Measurements from ENCODE around the gene NEDD4. TPM values are rescaled to one million over a fixed set of nuclear protein-coding genes. Genes with fewer than 3 reads are reported as not detected.
"Not testable (repeated sequence)": the region's sequence is repeated elsewhere in the genome, so short reads cannot be mapped to it uniquely, and the experiment has no call there.

Gene NEDD4
- total RNA-seq, 2 donors from 2014 or later, result 13.7 to 22.6 TPM

DNA sequence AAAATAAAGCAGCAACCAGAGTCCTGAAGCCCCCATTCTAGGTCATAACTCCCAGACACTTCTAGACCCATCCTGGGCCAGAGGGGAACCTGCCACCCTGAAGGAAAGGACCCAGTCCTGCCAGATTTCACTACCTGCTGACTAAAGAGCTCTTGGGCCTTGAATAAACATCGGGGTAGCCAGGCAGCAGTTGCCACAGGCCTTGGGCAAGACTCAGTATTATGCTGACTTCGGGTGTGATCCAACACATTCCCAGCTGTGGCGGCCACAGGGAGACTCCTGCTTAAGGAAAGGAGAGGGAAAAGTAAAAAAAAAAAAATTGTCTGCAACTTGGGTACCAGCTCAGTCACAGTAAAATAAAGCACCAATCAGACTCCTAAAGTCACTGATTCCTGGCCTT lies 23.8 kb downstream of the NEDD4 start:
- intact Hi-C loops (cut with DNase I), result no loop called here
- no peak for DNase-seq (ENCODE audit: low spot score)

DNA sequence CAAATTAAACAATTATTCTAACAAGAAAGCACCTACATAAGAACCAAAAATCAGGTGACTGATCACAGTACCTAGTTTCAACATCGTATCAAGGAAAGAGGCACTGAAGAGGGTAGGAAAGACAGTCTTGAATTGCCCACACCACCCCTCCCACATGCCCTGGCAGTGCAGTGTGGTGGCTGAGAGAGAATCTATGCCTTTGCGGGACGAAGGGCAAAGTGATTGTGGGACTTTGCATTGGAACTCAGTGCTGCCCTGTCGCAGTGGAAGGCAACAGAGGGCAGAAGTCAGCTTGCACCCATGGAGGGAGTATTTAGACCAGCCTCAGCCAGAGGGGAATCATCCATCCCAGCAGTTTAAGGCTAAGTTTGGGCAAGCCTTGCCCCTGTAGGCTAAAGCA lies 24.5 kb downstream of the NEDD4 start:
- intact Hi-C loops (cut with DNase I), result no loop called here
- no peak for DNase-seq (ENCODE audit: low spot score)

DNA sequence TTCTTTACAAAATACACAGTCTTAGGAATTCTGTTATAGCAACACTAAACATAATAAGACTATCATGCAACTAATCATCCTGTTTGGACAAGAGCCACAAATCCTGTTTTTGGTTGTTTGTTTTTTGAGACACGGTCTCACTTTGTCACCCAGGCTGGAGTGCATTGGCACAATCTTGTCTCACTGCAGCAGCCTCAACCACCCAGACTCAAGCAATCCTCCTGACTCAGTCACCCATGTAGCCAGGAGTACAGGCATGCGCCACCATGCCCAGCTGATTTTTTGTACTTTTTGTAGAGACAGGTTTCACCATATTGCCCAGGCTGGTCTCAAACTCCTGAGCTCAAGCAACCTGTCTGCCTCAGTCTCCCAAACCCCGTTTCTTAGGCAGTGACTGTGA lies 28.3 kb downstream of the NEDD4 start:
- no peak for DNase-seq (ENCODE audit: low spot score)
- intact Hi-C loops (cut with DNase I), result no loop called here

DNA sequence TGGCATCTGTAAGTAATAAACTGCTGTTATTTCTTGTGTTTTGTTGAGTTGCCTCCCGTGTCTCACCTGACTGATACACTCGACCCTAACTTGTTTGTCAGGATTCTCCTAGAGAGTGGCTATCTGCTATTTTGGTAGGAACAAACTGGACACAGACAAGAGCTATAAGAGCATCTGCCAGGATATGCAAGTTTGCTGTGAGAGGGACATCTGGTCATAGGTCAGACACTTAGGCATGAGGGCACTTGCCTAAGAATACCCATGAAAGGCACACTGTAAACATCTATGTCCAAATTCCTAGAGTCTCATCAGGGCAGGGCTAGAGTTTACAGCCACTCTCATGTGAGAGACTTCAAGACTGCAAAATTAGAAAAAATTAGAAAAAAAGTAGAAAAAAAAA lies 32.5 kb downstream of the NEDD4 start:
- DNase-seq (ENCODE audit: low spot score), result no peak
- intact Hi-C loops (cut with DNase I), result no loop called here

DNA sequence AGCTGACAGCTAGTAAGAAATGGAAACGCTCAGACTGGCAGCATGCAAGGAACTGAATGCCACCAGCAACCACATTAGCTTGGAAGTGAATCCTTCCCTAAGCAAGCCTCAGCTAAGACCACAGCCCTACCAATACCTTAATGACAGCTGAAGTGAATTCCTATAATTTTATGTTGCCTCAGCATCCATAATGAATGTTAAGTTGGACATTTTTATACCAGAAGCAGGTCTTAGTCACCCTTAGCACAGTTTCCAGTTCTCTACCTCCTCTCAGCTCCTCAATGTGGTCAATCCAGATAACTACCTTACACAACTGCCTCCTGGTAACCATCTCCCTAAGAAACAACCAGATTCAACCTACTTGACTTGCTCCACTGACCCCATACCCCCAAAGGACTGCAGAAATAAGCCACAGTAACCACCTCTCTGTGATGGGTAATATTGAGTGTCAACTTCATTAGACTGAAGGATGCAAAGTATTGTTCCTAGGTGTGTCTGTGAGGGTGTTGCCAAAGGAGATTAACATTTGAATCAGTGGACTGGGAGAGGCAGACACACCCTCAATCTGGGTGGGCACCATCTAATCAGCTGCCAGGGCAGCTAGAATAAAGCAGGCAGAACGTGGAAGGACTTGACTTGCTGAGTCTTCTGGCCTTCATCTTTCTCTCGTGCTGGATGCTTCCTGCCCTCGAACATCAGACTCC lies 33.5 kb downstream of the NEDD4 start:
- intact Hi-C loops (cut with DNase I), result no loop called here
- DNase-seq (ENCODE audit: low spot score), result no peak

DNA sequence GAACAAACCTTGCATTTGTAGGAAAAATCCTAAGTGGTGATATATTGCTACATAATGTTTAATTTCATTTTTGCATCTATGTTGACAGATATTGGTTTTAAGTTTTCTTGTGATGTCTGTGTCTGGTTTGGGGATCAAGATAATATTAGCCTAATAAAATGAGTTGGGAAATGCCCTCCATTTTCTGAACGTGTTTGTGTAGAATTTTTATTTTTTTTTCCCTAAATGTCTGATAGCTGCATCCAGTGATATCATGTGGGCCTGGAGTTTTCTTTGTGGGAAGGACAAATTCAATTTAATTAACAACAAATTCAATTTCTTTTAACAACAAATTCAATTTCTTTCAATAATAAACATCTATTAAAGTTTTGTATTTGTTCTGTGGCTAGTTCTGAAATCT lies 35.1 kb downstream of the NEDD4 start:
- no peak for DNase-seq (ENCODE audit: low spot score)
- intact Hi-C loops (cut with DNase I), result no loop called here

DNA sequence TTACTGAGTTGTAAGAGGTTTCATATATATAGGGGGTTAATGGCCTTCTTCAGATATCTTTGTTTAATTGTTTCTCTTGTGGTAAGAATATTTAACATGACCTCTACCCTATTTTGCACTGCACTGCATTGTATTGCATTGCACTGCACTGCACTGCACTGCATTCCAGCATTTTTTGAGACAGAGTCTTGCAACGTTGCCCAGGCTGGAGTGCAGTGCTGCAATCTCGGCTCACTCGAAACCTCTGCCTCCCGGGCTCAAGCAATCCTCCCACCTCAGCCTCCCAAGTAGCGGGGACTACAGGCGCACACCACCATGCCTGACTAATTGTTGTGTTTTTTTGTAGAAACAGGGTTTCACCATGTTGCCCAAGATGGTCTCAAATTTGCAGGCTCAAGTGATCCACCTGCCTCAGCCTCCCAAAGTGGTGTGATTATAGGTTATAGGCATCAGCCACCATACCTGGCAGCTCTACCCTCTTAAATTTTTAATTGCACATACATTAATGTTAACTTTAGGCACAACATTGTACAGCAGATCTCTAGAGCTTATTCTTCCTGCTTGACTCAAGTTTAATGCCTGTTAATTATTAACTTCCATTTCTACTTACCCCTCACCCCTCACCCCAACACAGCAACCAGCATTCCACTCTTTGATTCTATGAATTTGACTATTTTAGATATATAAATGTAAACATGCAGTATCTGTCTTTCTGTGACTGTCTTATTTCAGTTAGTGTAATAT lies 38.4 kb downstream of the NEDD4 start:
- no peak for DNase-seq (ENCODE audit: low spot score)
- intact Hi-C loops (cut with DNase I), result no loop called here

DNA sequence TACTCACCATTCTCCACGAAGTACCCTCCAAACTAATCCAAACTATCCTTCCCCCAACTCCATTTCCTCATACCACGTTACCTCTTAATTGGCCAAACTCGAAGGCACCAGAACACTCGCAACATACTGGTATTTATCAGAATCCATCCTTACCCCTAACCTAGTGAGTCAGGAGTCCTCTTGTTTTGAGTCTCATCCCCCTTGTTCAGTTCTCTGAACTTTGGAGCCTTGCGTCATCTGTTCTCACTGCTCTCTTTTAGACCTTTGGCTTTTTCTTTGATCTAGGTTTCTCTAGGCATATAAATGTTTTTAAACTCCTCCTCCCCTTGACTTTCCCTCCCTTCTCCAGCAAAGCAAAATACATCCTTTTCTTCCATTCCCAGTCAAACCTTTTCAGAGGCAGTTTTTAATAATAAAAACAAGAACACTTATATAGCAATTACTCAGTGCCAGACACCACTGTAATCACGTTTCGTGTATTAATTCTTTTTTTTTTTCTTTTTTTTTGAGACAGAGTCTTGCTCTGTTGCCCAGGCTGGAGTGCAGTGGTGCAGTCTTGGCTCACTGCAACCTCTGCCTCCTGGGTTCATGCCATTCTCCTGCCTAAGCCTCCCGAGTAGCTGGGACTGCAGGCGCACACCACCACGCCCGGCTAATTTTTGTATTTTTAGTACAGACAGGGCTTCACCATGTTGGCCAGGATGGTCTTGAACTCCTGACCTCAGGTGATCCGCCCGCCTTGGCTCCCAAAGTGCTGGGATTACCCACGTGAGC lies 40.7 kb downstream of the NEDD4 start:
- intact Hi-C loops (cut with DNase I); DNase-seq (ENCODE audit: low spot score): not testable (repeated sequence)

DNA sequence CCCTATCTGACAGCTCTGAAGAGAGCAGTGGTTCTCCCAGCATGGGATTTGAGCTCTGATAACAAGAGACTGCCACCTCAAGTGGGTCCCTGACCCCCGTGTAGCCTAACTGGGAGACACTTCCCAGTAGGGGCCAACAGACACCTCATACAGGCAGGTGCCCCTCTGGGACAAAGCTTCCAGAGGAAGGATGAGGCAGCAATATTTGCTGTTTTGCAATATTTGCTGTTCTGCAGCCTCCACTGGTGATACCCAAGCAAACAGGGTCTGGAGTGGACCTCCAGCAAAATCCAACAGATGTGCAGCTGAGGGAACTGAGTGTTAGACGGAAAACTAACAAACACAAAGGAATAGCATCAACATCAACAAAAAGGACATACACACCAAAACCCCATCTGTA lies 48.8 kb downstream of the NEDD4 start:
- DNase-seq (ENCODE audit: low spot score); intact Hi-C loops (cut with DNase I): not testable (repeated sequence)

DNA sequence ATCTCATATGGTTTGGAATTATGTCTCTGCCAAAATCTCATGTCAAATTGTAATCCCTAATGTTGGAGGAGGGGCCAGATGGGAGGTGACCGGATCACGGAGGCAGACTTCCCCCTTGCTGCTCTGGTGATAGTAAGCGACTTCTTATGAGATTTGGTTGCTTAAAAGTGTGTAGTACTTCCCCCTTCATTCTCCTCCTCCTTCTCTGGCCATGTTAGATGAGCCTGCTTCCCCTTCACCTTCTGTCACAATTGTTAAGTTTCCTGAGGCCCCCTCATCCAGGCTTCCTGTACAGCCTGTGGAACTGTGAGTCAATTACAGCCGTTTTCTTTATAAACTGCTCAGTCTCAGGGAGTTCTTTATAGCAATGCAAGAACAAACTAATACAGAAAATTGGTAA lies 51.1 kb downstream of the NEDD4 start:
- no peak for DNase-seq (ENCODE audit: low spot score)
- intact Hi-C loops (cut with DNase I), result no loop called here

DNA sequence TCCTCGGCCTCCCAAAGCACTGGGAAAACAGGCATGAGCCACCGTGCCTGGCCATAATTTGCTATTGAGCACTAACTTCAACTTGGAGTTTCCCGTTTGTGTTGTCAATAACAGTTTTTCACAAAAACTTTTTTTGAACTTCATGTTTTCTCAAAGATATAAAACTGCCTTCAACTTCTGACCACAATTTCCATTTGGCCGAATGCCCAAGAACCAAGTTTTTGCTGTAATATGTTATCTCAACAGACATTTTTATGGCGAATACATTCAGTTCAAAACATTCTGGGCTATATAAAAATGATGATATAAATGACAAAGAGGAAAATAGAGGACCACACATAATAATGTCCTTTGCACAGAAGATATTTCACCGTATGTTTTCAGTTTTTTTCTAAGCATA lies 56.4 kb downstream of the NEDD4 start:
- intact Hi-C loops (cut with DNase I), result no loop called here
- DNase-seq (ENCODE audit: low spot score), result no peak

DNA sequence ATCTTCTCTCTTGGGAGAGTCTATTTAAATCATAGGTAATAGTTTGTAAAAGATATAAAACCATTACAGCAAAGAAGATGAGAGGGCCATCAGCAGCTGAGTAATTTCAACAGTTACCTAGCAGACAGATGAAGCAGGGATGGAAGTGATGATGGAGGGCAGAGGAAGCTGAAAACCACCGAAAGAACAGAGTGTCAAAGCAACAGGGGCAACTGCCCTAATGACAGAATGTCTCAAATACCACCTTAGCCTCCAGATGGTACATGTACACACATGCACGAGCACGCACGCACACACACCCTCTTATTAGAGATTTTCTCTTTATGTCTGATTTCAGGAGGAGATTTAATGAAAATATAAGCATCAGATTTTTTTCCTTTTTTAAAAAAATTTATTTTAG lies 64.5 kb downstream of the NEDD4 start:
- intact Hi-C loops (cut with DNase I), result no loop called here
- DNase-seq (ENCODE audit: low spot score), result no peak

DNA sequence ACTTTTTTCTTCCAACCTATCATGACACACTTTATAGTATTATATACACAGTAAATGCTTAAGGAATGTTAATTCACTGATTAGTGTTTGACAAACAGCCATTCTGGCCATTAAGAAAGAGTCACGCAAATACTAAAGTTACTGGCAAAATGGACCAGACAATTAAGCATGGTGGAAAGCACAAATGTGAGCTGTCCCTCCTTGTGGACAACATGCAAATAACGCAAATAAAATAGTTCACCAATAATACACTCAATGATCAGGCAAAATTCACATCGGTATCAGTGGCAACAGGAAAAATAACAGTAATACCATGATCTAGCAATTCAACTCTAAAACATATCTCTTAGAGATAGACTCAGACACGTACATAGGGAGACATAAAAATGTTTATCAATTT lies 71.7 kb downstream of the NEDD4 start:
- intact Hi-C loops (cut with DNase I), result no loop called here
- no peak for DNase-seq (ENCODE audit: low spot score)

DNA sequence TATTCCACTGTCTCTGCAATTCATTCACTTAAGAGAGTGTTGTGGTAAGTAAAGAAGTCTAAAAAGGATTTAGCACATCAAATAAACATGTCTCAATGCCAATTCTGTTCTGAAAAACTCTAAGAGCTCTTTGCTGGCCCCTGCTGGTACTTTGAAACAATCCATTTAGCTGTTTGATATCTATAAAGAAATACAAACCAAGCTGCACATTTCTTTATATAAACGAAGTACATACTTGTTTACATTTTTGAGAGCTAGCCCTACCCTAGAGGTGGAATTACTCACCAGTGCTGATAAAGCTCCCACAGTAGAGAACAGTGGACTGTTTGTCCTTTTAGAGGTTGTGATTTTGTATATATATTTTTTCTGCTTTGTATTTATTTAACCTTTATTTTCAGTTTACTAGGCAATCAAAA lies 75.5 kb downstream of the NEDD4 start:
- DNase-seq (ENCODE audit: low spot score), result no peak
- intact Hi-C loops (cut with DNase I), result no loop called here

DNA sequence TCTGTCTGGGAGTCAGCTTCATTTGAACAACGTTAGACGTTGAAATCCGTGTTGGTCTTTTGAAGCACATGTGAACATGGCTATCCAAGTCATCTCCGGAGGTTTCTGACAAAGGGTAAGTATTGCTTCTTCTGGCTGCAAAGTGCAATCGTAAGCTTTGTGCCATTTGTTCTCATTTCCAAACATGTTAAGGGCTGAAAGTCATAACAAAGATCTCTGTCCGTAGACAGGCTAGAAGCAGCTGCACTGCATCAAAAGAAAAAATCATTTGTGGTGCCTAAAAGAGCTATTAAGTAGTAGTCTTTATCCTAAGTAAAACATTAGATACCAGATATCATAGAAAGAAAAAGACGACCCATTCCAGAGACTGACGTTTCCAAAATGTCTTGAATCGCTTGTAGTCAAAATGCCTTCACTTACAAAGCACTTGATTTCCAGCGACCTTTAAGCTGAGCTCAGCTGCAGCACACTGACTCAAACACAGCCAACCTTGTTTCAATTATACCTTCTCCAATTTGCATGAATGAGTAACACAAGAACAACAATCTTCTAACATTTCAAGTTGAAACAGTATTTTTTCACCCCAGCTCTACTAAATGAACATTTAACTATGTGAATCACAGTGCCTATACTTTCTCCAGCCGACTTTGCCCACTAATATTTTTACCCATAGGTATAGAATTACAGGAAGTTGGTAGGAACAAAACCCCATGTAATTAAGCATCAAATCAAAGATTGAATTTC lies 76.6 kb downstream of the NEDD4 start:
- no peak for DNase-seq (ENCODE audit: low spot score)
- intact Hi-C loops (cut with DNase I), result no loop called here

DNA sequence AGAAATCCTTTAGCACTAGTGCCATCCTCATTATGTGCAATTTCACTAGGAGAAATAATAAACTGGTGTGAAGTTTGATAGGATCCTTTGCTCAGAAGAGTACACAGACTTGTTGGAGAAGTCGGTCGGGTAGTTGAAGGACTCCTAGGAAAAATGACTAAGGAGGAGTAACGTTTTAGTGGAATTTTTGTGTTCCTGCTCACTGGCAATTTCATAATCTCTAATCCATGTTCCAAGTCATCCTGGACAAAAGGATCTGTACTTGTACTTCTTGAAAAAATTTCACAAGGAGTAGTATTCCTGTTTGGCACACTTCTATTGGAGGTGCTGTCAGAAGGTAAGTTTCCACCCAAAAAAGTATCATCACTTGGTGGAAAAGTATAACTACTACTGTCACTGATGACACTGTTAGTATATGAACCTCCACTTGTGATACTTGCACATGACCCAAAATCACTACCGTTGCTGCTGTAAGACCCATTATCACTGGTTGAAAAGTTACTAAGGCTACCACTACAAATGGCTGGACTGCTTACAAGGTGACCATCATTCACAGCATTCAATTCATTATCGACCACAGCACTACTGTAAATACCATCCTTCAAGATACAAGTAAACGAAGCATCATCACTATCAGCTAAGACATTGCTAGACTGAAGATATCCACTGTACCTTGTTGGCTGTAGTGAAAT lies 77.4 kb downstream of the NEDD4 start:
- intact Hi-C loops (cut with DNase I), result no loop called here

DNA sequence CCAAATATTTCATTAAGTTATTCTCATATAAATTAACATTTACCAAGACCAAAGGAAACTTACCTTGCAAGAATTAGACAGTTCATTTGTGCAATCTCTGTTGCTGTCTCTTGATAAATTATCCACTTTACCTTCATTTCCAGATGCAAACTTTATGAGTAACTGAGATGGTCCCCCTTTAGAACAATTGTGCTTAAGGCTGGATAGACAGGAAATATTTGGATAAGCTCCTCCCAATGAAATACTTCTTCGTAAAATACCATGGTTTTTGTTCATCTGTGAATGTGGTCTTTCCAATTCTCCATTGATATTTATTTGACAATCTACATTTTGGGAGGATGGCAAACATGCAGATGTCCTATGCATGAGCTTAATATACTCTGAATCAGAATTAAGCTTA lies 78.2 kb downstream of the NEDD4 start:
- intact Hi-C loops (cut with DNase I), result no loop called here
- DNase-seq (ENCODE audit: low spot score), result no peak

More for the DNA sequence above, 77.4 kb downstream of the NEDD4 start:
- DNase-seq (ENCODE audit: low spot score), result no peak

DNA sequence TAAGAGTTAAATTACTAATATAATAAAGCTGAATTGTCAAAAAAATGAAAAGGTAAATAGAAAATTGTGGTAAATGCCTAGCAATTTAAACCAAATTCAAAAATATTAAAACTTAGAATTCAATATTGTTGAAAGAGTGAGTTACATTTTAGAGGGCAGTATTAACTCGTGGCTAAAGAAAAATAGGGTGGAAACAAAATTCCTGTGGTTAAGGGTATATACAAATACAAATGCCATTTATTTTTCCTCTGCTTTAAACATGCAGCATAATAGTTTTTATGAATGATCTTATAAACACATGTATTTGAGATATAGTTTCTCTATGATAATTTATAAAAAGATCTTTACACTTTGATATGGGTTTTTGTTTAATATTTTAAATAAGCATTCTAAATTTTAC lies 79.0 kb downstream of the NEDD4 start:
- no peak for DNase-seq (ENCODE audit: low spot score)
- intact Hi-C loops (cut with DNase I), result no loop called here

DNA sequence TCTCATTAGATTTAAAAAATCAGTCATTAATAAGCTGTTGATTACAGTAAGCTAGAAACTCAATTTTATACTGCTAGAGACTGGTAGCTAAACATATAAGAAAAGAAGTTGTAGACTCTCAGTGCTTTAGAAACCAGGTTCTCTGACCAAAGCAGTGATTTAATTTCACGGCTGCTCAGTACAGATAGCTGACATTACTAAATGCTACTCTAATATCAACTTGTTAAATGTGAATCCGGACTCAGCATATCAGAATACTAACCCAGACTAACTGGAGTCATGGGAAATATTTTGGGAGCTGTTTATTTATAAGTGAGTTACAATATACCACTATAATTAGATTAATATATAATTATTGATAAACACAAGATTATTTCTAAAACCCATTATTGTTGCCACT lies 80.4 kb downstream of the NEDD4 start:
- intact Hi-C loops (cut with DNase I), result no loop called here
- no peak for DNase-seq (ENCODE audit: low spot score)

Measured in posterior vena cava (tissue), 2 donors.